Caki2 (cell line): ENCODE data around the gene MARCHF10. TPM values are rescaled to one million over a fixed set of nuclear protein-coding genes. Genes with fewer than 3 reads are reported as not detected.
A peak's percentile ranks its signal among the peaks of the same experiment; 100 is the strongest.
"Not testable (repeated sequence)": the region's sequence is repeated elsewhere in the genome, so short reads cannot be mapped to it uniquely, and the experiment has no call there.

Experiments
- DNase-seq: peaks from one replicate; pipeline ENCODE4 v3.0.0-alpha.2; 2015; ENCODE audit warnings: low read depth
- in situ Hi-C: cut with HindIII; loops from 2 replicates; pipeline ENCODE4 v1.10.0; 2016; ENCODE audit warnings: low sequenced_read_pairs, low pct_unique_long_range_greater_than_20kb, mixed read lengths
- total RNA-seq: library from RNA; depleted of rRNA; stranded (reverse); fragments of >200 nt; shearing (Covaris generic); gene quantifications from 2 replicates; pipeline ENCODE4 v1.2.3, GENCODE V29; 2014; ENCODE audit warnings: low replicate concordance; rRNA removed

MARCHF10 gene
- total RNA-seq = not detected in 2 replicates

DNA sequence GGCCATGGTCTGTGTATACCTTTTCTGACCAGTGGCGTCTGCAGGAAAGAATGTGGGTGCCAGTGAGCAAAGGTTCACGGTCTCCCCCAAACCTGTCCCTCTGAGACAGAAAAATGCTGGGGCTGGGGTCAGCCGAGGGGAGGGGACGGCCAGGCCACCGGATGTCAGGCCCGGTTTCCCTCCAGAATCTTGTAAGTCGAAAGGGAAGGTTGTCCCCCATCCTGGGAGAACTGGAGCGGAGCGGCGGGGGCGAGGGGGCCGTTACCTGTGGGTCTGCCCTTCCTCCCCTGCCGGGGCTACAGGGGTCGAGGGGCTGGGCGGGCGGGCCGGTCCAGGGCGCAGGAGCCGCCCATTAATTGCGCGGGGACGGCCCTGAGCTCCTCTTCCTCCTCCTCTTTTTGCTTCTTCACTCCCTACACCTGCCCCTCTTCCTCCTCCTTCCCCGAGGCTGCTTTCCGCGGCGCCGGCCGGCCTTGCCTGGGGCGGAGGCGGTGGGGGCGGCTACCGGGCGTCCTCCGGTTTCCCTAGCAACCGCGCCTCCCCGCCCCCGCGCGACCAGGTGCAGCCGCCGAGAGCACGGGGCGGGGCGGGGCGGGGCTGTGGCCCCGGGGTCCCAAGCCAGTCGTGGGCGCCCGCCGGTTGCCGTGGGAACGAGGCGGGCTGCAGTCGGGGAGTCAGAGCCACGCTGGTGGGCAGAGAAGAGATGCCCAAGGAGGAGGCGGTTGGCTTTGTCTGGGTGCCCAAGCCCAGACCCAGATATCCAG, at the start of gene MARCHF10:
MARCHF10 (minus strand) TSS at position 503 of the 764 bp plus-strand sequence. CDS start 6,579 bp downstream, outside the sequence.
- no peak for DNase-seq
- in situ Hi-C loops = no loop called here

GRCh38 chr17:62857526-62857925, 49.4 kb upstream of the MARCHF10 start:
- no peak for DNase-seq
- in situ Hi-C loops = no loop called here

- in situ Hi-C loops = no loop called here
Measured at GRCh38 chr17:62856594-62856993, 48.5 kb upstream of the MARCHF10 start.

GRCh38 chr17:62855156-62855555, 47.0 kb upstream of the MARCHF10 start:
- in situ Hi-C loops = no loop called here

More at GRCh38 chr17:62856594-62856993, 48.5 kb upstream of the MARCHF10 start:
- DNase-seq = no peak

GRCh38 chr17:62854098-62854680, 46.1 kb upstream of the MARCHF10 start:
- no peak for DNase-seq
- in situ Hi-C loops = no loop called here

More at GRCh38 chr17:62855156-62855555, 47.0 kb upstream of the MARCHF10 start:
- DNase-seq = no peak

DNA sequence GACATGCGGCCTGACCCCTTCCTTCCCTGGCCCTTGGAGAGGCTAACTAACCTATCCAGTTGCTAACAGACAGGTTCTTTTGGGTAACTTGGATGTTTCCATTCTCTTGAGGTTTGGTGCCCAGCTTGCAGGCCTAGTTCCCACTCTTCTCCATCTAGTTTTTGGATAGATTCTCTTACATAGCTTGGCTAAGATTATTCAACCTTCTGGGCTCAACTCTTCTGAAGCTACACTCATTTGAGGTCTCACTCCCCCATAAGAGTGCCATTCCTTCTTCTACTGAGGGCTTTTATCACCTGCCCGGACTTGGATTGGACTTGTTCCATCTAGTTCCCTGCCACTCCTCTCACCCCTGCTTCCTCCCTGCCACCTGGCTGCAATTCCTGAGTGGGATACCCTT, 44.1 kb upstream of the MARCHF10 start:
- in situ Hi-C loops = no loop called here
- DNase-seq = no peak

DNA sequence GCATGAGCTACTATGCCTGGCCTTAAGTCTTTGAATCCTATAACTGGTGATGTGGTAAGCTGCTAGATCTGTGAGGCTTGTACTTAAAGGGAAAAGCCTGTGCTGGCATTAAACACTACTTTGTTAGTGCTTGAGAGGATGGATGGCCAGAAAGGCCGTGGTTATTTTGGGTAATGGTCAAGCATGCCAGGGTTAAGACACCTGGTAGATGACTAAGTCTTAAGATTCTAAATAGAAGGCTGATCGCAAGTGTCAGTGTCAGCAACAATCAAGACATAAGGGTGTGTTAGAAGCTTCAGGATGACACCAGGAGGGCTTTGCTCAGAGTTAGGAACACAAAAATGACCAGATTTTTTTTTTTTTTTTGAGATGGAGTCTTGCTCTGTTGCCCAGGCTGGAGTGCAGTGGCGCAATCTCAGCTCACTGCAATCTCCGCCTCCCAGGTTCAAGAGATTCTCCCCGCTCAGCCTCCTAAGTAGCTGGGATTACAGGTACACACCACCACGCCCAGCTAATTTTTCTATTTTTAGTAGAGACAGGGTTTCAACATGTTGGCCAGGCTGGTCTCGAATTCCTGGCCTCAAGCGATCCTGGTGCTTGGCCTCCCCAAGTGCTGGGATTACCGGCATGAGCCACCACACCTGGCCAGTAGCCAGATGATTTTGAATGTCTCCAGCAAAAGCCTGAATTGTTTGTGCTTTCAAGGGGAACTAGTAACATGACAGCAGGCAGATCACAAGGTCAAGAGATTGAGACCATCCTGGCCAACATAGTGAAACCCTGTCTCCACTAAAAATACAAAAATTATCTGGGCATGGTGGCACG, 41.7 kb upstream of the MARCHF10 start:
- in situ Hi-C loops, DNase-seq: not testable (repeated sequence)

- DNase-seq = no peak
- in situ Hi-C loops = no loop called here
Measured at GRCh38 chr17:62848334-62848733, 40.2 kb upstream of the MARCHF10 start.

- in situ Hi-C loops = no loop called here
- no peak for DNase-seq
Measured at GRCh38 chr17:62847426-62847825, 39.3 kb upstream of the MARCHF10 start.

GRCh38 chr17:62840871-62841270, 32.8 kb upstream of the MARCHF10 start:
- in situ Hi-C loops = no loop called here

DNA sequence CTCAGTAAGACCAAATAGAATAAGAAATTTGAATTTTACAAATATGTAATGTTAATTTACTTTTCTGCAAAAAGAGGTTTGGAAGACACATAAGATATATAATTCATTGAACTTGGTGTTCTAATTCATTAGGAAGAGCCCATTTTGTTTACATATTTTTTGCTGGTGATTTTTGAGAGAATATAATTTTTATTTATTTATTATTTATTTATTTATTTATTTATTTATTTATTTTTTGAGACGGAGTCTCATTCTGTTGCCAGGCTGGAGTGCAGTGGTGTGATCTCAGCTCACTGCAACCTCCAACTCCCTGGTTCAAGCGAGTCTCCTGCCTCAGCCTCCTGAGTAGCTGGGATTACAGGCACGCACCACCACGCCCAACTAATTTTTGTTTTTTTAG, 25.7 kb upstream of the MARCHF10 start:
- DNase-seq, in situ Hi-C loops: not testable (repeated sequence)

More at GRCh38 chr17:62840871-62841270, 32.8 kb upstream of the MARCHF10 start:
- DNase-seq = no peak

DNA sequence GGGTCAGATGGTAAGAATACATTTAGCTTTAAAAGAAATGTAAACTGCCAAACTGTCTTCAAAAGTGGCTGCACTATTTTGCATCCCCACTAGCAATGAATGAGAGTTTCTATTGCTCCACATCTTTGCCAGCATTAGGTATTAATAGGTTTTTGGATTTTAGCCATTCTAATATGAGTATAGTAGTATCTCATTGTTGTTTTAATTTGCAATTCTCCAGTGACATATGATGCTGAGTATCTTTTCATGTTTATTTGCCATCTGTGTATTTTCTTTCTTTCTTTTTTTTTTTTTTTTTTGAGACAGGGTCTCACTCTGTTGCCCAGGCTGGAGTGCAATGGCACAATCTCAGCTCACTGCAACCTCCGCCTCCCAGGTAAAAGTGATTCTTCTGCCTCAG, 24.3 kb upstream of the MARCHF10 start:
- in situ Hi-C loops = no loop called here
- DNase-seq = no peak

GRCh38 chr17:62831066-62831465, 23.0 kb upstream of the MARCHF10 start:
- not testable (repeated sequence) for DNase-seq

GRCh38 chr17:62827746-62828485, 19.8 kb upstream of the MARCHF10 start:
- in situ Hi-C loops = no loop called here
- no peak for DNase-seq

More at GRCh38 chr17:62831066-62831465, 23.0 kb upstream of the MARCHF10 start:
- in situ Hi-C loops = not testable (repeated sequence)

GRCh38 chr17:62826956-62827355, 18.8 kb upstream of the MARCHF10 start:
- in situ Hi-C loops = no loop called here
- DNase-seq = no peak

- in situ Hi-C loops = no loop called here
- no peak for DNase-seq
Measured at GRCh38 chr17:62825182-62825581, 17.1 kb upstream of the MARCHF10 start.

DNA sequence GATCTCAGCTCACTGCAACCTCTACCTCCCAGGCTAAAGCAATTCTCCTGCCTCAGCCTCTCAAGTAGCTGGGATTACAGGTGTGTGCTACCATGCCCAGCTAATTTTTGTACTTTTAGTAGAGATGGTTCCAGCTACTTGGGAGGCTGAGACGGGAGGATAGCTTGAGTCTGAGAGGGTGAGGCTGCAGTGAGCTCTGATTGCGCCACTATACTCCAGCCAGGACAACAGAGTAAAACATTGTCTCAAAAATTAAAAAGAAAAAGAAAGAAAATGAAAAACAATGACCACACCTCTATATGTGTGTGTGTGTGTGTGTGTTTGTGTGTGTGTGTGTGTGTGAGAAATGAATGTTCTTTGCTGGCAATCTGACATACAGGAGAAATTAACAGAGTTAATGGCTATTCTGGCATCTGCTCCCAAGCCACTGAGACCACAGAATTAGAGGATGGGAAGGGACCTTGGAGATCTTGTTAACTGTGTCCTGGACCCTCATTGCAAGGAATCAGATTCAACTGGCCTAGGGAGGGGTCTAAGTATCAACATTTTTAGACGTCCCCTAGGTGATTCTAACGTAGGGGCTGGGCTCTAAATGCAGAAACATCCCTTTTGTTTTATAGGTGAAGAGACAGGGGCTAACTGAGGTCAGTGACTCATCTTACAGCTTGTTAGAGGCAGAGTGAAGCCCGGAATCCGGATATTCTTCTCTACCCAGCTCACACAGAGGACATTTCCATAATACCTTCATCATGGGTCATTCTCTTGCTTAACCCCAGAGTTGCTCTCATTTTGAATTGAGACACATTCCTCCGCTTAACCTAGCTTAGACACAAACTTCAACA, 16.4 kb upstream of the MARCHF10 start:
- in situ Hi-C loops = no loop called here
- peak; percentile 98 for DNase-seq
